Measurements from ENCODE around the gene PAK3. TPM values are rescaled to one million over a fixed set of nuclear protein-coding genes. Genes with fewer than 3 reads are reported as not detected.

PAK3 gene
- total RNA-seq = 49.4 TPM

- peak; percentile 67 for DNase-seq (ENCODE audit: low spot score)
- intact Hi-C loops (cut with DNase I) = no loop called here
- peak; percentile 91 for ATAC-seq
These were observed at the start of gene PAK3 for GRCh38 chrX:111095974-111096895. Gene PAK3, plus strand, starts transcription at chrX:111096191. Its CDS starts 26,913 bp downstream, at chrX:111123104.

DNA sequence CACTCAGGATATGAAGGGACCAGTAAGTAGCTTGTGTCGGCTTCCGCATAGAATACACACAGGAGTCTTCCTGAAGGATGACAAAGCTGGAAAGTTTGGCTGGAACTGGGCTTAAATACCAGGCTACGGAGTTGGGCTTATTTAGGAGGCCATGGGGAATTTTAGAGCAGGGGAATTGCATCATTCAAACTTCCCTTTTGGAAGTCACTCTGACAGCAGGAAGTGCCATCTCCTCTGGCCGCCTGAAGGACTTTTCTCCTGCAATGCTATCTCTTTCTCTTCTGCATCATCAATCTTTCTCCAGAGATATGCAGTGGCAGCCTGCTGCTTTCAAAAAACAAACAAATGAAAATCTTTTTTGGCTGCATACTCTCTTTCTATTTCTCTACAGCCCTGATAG, 48.4 kb upstream of the PAK3 start:
- peak; percentile 63 for ATAC-seq
- intact Hi-C loops (cut with DNase I) = no loop called here
- no peak for DNase-seq (ENCODE audit: low spot score)

DNA sequence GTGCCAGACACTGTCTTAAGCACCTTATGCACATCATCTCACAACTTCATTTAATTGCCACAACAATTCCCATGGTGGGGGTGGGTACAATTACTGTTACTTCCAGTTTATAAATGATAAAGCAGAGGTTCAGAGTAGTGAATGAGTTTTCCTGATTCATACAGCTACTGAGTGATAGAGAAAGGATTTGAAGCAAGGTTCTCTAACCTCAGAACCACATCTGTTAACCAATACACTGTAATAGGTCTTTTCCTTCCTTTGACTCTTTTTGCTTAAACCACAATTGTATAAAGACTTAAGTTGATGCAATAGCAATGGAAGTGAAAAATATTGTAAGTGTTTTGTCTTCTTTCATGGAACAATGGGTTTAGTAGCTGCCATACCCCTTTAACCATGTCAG, 43.5 kb upstream of the PAK3 start:
- no peak for ATAC-seq
- intact Hi-C loops (cut with DNase I) = no loop called here
- no peak for DNase-seq (ENCODE audit: low spot score)

GRCh38 chrX:111071542-111072277, 24.3 kb upstream of the PAK3 start:
- intact Hi-C loops (cut with DNase I) = no loop called here
- ATAC-seq (no peak), DNase-seq (ENCODE audit: low spot score) (no peak)

- intact Hi-C loops (cut with DNase I) = no loop called here
- DNase-seq (ENCODE audit: low spot score) (no peak), ATAC-seq (peak; percentile 34)
These were observed 12.9 kb upstream of the PAK3 start for GRCh38 chrX:111083081-111083480.

DNA sequence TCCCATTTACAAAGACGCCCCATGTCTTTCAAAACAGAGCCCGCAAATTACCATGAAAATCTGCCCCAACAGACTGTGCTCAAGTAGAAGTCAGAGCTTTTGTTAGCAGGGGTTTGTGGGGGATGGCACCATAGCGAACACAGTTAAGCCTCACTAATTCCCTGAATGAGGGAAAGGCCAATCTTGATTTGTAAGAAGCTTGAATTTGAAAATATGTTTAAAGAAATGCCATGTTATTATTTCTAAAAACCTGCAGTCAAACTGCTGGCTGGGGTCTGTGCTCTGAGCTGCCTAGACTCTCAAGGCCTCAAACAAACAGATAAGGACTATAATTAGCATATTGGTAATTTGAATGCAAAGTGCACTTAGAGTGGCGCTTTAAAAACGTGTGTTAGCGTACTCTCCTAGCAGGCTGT, 9.4 kb upstream of the PAK3 start:
- intact Hi-C loops (cut with DNase I) = no loop called here
- no peak for ATAC-seq
- DNase-seq (ENCODE audit: low spot score) = no peak

DNA sequence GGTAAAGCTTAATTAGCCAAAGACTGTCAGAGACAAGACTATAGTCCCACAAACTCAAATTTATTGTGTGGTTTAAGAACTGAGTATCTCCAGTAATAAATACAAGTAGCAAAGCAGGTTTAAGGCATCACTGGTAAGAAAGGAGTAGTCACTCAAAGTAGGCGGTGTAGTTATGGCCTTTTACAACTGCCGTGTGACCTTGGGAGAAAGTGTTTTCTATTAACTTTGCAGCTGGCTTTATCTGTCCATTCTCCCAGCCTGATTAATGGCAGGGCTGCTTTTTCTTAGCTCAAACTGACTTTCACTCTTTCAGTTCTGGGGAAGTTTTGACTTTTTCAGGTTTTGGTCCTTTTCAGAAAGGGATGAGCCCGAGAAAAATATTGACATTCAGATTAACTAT, 7.4 kb upstream of the PAK3 start:
- DNase-seq (ENCODE audit: low spot score) = no peak
- ATAC-seq = no peak
- intact Hi-C loops (cut with DNase I) = no loop called here

DNA sequence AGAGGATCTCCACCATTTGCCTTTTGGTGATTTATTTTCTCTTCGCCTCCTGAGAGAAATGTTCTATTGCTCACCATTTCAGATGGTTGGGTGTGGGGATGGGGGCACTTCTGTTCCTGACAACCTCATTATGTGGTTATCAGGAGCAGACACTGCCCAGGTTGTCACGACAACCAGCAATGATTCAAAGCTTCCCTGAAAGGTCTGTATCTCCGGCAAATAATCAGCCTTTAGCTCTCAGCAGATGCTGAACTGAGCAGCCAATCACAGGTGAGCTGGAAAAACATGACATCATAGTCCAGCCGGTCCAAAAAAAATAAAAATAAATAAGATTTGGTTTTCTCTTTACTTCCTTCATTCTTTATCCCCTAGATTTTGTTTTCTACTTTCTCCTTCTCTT, 5.5 kb upstream of the PAK3 start:
- intact Hi-C loops (cut with DNase I) = no loop called here
- DNase-seq (ENCODE audit: low spot score) = no peak
- ATAC-seq = no peak

DNA sequence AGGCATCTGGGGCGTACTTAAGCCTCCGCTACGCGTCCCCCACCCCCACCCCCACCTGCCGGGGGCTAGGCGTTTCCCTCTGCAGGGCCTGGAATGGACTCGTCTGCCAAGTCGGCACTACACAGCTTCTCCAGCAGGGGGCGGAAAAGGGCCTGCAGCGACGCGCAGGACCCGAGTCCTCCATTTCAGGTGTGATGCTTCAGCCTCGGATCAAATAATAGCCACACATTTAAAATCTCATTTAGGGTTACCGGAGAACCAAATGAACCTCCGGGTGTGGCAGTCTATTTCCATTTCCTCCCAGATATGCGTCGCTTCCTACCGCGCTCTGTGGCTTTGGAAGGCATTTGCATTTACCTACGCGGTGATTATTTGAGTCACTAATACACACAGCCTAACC, 2.9 kb downstream of the PAK3 start:
- intact Hi-C loops (cut with DNase I) = no loop called here
- peak; percentile 29 for ATAC-seq
- DNase-seq (ENCODE audit: low spot score) = peak; percentile 69

DNA sequence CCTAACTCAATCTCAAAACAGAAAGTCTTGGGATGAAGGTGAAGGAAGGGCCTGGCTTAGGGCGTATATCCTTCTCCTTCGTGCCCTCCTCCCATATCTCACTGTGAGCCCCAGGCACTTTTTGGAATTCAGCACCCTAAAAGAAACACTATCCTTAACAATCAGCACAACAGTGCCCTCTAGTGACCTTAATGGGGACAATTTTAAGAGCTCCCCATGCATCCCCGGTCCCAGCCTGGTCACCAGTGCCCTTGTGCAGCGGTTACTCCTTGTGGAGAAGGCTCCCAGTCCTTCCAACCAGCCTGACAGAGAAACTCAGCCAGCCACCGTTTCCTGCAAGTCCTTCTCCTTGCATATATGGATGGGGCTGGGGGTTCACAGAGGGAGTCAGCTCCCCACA, 4.2 kb downstream of the PAK3 start:
- ATAC-seq (no peak), DNase-seq (ENCODE audit: low spot score) (no peak)
- intact Hi-C loops (cut with DNase I) = no loop called here

DNA sequence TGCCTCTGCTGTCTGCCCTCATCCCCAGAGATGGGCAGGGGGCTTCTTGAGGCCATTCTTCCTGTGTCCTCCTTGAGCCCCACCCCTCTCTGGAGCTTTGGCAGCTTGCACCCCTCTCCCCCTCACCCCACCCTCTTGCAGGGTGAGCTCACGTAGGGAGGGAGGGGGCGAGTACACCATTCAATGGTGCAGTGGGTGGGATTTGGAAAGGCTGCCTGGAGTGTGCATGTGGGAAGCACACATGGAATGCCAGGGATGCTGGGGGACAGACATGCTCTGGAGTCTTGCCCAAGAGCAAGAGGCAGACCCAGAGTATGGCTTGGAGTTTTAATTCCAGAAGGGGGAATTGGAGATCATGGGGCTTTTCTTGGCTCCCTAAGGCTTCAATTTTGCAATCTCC, 5.6 kb downstream of the PAK3 start:
- ATAC-seq = no peak
- intact Hi-C loops (cut with DNase I) = no loop called here
- DNase-seq (ENCODE audit: low spot score) = no peak

DNA sequence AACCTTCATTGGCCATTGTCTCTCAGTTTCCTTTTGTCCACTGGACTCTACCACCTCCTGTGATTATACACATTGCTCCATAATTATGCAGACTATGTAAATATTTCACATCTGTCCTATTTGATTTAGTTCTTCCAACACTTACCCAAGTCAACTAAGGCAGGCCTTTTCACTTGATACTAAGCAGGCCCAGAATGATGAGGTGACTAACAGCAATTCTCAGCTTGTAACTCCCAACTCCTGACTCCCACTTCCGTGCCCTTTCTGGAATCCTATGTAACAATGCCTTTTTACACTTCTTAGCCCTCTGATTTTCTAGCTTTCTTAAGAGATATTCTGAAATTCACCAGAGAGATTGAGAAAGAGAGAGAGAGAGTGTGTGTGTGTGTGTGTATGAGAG, 6.6 kb downstream of the PAK3 start:
- ATAC-seq = no peak
- DNase-seq (ENCODE audit: low spot score) = no peak
- intact Hi-C loops (cut with DNase I) = no loop called here

- DNase-seq (ENCODE audit: low spot score) (no peak), ATAC-seq (peak; percentile 66)
- intact Hi-C loops (cut with DNase I) = no loop called here
These were observed 7.3 kb downstream of the PAK3 start for GRCh38 chrX:111103246-111103645.

DNA sequence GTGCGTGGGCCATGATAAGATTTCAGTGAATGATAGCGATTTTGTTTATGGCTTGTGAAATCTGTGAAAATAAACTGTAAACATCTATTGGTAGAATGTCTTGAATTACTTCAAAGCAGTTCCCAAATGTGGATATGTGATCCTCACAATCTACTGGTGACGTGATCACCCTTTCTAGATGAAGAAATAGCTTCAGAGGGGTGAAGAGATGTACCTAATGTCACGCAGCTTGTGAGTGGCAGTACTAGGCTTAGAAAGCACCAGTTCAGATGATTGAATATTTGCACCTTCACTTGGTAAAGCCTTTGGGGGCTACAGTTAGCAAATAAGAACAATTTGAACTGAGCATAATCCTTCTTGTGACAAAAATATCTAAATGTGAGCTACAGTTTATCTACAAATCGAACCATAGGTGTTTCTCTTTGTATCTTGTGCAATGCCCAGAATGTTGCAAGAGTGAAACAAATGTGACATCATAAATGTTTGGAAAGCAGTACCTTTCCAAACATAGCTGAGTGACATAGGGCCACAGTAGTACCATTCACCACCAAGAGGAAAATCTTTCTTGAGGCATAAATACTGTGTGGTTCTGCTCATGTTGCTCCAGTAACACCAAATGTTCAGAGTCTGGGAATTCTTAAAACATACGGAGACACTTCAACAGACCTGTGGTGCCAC, 14.2 kb downstream of the PAK3 start:
- ATAC-seq = no peak
- DNase-seq (ENCODE audit: low spot score) = no peak
- intact Hi-C loops (cut with DNase I) = no loop called here

- ATAC-seq (no peak), DNase-seq (ENCODE audit: low spot score) (no peak)
- intact Hi-C loops (cut with DNase I) = no loop called here
These were observed 18.8 kb downstream of the PAK3 start for GRCh38 chrX:111114806-111115205.

DNA sequence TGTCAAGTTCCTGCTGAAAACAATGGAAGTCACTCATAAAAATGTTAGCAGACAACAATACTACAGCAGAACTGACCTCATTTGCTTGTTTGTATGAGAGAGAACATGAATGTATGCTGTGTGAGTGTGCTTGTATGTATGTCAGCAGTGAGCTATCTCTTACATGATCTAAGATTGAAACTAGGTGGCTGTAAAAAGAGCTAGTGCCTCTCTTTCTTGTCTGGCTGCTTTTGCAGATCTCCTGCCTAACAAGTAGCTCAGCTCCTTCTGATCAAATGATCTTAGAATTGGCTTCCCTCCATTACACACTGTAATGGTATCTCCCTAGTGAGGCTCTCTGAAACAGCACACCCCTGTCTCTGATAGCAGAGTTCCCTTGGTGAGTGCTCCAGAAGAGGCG, 20.7 kb downstream of the PAK3 start:
- DNase-seq (ENCODE audit: low spot score) (no peak), ATAC-seq (no peak)
- intact Hi-C loops (cut with DNase I) = no loop called here

- ATAC-seq (no peak), DNase-seq (ENCODE audit: low spot score) (no peak)
- intact Hi-C loops (cut with DNase I) = no loop called here
These were observed 23.4 kb downstream of the PAK3 start for GRCh38 chrX:111119341-111119740.

DNA sequence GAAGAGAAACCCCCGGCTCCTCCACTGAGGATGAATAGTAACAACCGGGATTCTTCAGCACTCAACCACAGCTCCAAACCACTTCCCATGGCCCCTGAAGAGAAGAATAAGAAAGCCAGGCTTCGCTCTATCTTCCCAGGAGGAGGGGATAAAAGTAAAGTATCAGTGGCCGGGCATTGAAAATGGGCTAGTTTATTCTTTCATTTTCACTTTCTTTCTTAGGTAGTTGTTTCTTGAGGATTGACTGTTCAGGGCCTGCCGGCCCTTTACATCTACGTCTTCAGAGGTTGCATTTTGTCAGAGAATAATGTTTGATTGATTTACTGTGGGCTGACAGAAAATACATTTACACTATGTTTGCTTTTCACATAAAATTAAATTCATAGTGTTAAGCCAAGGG, 27.1 kb downstream of the PAK3 start:
- ATAC-seq (no peak), DNase-seq (ENCODE audit: low spot score) (no peak)
- intact Hi-C loops (cut with DNase I) = no loop called here

DNA sequence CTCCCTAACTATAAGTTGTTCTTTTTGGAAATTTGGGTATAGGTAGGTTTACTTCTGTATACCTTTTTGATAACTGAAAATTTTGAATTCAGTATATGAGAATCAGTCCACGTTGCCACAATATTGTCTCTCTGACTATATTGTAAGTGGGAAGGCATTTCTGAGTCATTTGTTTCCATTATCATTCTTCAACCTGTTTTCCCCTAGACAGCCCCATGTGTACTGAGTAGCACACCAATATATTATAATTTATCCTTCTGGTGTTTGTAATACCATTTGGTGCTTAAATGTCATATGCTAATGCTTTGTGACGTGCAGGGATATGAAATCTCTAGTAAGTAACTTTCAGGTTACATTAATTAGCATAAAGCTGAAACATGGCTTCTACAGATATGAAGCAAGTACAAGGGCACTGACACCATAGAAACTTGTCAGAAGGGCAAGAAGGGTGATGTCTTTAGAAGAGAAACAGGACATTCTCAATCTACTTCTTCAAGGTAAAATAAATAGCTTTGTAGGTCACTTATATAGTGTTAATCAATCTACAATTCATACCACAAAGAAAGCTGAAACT, 27.7 kb downstream of the PAK3 start:
- DNase-seq (ENCODE audit: low spot score) (no peak), ATAC-seq (no peak)
- intact Hi-C loops (cut with DNase I) = no loop called here

- intact Hi-C loops (cut with DNase I) = no loop called here
- ATAC-seq = peak; percentile 56
- no peak for DNase-seq (ENCODE audit: low spot score)
These were observed 28.4 kb downstream of the PAK3 start for GRCh38 chrX:111124418-111124817.

All from sciatic nerve (tissue), 2 donors.